Measurements from ENCODE around the gene PPIL6. TPM values are rescaled to one million over a fixed set of nuclear protein-coding genes. Genes with fewer than 3 reads are reported as not detected.

The PPIL6 gene
- total RNA-seq, 2 experiments from 2014 or later = 0.16 TPM; not detected in 1

DNA sequence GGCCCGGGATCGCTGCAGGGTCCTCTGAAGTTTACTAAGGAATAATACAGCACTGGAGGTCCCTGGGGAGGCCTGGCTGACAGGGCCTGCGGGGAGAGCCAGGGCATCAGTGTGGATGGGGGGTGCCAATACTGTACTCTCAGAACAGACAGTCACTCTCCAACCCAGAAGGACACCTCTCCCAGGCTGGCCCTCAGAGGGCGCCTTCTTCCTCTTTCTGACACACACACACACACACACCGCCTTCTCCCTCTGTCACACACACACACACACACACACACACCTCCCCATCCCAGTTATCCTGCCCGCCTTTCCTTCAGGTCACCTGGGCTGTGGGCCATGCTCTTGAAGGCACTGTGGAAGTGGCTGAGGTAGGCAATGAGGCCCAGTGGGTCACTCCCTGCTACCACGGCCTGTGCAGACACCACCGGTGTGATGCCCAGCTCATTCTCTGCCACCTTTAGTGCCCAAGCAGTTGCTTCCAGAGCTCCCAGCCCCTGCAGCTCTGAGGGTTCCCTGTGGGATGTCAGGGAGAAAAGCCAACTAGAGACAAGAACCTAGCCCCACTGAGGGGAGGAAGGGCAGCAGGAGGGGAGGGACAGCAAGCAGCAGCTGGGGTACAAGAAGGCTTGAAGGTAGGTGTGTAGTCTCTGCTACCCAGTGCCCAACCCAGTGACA lies 7.6 kb upstream of the PPIL6 start:
- no peak overlapping the region for H3K4me3 Mint-ChIP-seq
- POLR2A ChIA-PET = interaction anchor here (1.2 kb wide), 1 partner anchor 7 kb away, joined by 3 read pairs; the partner anchor contains the start of genes PPIL6 and SMPD2
- no peak for ATAC-seq
- H3K36me3 Mint-ChIP-seq (ENCODE audit: low read depth) = peaks cover 57% of the 10 kb centered on the region
- DNase-seq = peak; percentile 21
- no peaks in the 10 kb centered on the region for H3K27me3 Mint-ChIP-seq (ENCODE audit: low read depth)
- H3K9me3 Mint-ChIP-seq (ENCODE audit: insufficient read depth) = no peaks in the 10 kb centered on the region
- H3K4me1 Mint-ChIP-seq (ENCODE audit: low read depth) = peaks cover 59% of the 10 kb centered on the region
- CTCF ChIA-PET = no interaction called here
- peak overlapping the region; percentile 70 for H3K27ac Mint-ChIP-seq

DNA sequence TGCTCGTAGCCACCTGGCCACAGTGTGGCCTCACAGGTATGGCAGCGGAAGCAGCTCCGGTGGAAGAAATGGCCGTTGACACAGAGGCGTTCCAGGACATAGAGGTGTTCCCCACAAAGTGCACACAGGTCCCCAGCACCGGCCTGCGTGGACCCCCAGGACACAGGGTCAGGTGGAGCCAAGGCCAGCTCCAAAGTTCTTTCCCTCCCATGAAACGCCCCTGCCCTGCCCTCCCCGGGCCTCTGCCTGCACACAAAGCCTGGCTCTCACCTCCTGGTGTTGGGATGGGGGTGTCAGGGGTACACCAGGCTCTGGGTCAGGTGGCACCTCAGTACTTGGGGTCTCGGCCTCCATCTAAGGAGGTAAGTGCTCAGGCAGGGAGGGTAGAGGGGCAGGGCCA lies 6.7 kb upstream of the PPIL6 start:
- POLR2A ChIA-PET = no interaction called here
- ATAC-seq = no peak
- no peak overlapping the region for H3K27ac Mint-ChIP-seq

DNA sequence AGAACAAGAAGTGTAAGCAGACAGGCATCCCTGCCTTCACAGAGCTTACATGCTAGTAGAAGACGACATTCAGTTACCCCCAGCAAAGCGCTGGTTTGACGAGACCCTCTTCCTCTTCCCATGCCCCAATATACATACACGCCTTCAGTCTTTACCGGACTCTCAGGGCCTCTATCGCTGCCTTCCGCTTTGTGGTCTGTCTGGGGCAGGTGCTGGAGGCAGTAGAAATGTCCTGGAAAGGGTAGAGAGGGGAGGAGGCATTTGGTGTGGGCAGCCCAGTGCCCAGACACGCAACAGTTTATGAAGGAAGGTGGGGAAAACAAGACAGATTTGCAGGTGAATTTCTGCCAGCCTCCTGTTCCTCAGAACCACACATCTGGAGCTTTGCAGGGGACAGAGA lies 6.1 kb upstream of the PPIL6 start:
- Mint-ChIP-seq H3K36me3 (ENCODE audit: low read depth) (peaks cover 54% of the 10 kb centered on the region), H3K4me3 (no peak overlapping the region), H3K9me3 (ENCODE audit: insufficient read depth) (no peaks in the 10 kb centered on the region), H3K4me1 (ENCODE audit: low read depth) (peaks cover 59% of the 10 kb centered on the region), H3K27me3 (ENCODE audit: low read depth) (no peaks in the 10 kb centered on the region), H3K27ac (peak overlapping the region; percentile 18)
- ChIA-PET POLR2A (interaction anchor here (0.6 to 2.2 kb wide), 2 partner anchors 64 to 172 kb away, joined by 4 to 11 read pairs; partner anchors contain the start of gene CD164), CTCF (no interaction called here)
- ATAC-seq (no peak), DNase-seq (peak; percentile 17)

More for the DNA sequence above, 6.7 kb upstream of the PPIL6 start:
- peaks cover 58% of the 10 kb centered on the region for H3K36me3 Mint-ChIP-seq (ENCODE audit: low read depth)
- CTCF ChIA-PET = no interaction called here
- no peaks in the 10 kb centered on the region for H3K9me3 Mint-ChIP-seq (ENCODE audit: insufficient read depth)
- H3K27me3 Mint-ChIP-seq (ENCODE audit: low read depth) = no peaks in the 10 kb centered on the region
- no peak overlapping the region for H3K4me3 Mint-ChIP-seq
- DNase-seq = no peak
- peaks cover 59% of the 10 kb centered on the region for H3K4me1 Mint-ChIP-seq (ENCODE audit: low read depth)

DNA sequence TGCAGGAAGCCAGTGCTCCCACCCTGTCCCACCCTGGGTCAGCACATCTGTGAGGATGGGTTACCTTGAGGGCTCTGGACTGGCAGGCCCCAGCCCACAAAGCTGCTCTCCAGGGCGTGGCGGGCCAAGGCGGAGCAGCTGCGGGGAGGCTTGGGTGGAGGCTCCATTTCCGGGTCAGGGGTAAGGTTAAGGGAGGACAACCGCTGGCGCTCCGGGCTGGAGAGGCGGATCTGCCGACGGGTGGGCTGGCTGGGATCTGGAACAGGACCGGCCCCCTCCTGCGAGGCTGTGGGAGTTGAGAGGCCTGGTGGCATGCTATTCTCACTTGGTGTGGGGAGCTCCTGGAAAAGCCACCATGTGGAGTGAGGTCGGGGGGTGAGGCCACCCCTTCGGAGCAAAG lies 5.6 kb upstream of the PPIL6 start:
- CTCF ChIA-PET = no interaction called here
- DNase-seq = peak; percentile 18
- H3K27ac Mint-ChIP-seq = peak overlapping the region; percentile 18
- no peaks in the 10 kb centered on the region for H3K9me3 Mint-ChIP-seq (ENCODE audit: insufficient read depth)
- POLR2A ChIA-PET = interaction anchor here (0.6 to 2.2 kb wide), 2 partner anchors 64 to 173 kb away, joined by 4 to 11 read pairs; partner anchors contain the start of gene CD164
- H3K27me3 Mint-ChIP-seq (ENCODE audit: low read depth) = no peaks in the 10 kb centered on the region
- no peak overlapping the region for H3K4me3 Mint-ChIP-seq
- no peak for ATAC-seq
- peaks cover 63% of the 10 kb centered on the region for H3K4me1 Mint-ChIP-seq (ENCODE audit: low read depth)
- H3K36me3 Mint-ChIP-seq (ENCODE audit: low read depth) = peaks cover 53% of the 10 kb centered on the region

DNA sequence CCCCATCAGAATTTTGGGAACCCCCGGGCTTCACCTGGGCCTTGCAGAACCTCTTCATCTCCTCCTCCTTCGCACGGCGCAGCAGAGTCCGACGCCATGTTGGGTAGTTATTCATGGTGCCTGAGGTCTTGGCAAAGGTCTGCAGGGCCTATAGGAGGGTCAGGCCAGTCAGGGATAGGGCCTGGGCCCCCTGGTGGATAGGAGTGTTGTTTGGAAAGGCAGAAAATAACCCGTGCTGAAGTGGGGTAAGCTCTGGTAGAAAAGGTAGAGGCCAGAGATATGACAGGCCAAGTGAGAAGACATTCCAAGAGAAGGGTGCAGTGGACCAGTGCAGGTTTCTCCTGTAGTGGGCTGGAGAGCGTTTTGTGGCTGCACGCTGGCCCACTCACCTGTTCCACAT lies 5.0 kb upstream of the PPIL6 start:
- peak overlapping the region; percentile 46 for H3K27ac Mint-ChIP-seq
- CTCF ChIA-PET = interaction anchor here (1.5 to 2.3 kb wide), 2 partner anchors 63 to 258 kb away, joined by 4 to 7 read pairs; partner anchors contain the start of gene CD164
- H3K36me3 Mint-ChIP-seq (ENCODE audit: low read depth) = peaks cover 49% of the 10 kb centered on the region
- DNase-seq (no peak), ATAC-seq (no peak)
- no peak overlapping the region for H3K4me3 Mint-ChIP-seq
- peaks cover 58% of the 10 kb centered on the region for H3K4me1 Mint-ChIP-seq (ENCODE audit: low read depth)
- POLR2A ChIA-PET = interaction anchor here (0.5 to 5.7 kb wide), 4 partner anchors 9 to 68 kb away, joined by 3 to 72 read pairs (median 8); partner anchors contain the start of genes CD164 and MICAL1
- no peaks in the 10 kb centered on the region for H3K9me3 Mint-ChIP-seq (ENCODE audit: insufficient read depth)
- no peaks in the 10 kb centered on the region for H3K27me3 Mint-ChIP-seq (ENCODE audit: low read depth)

DNA sequence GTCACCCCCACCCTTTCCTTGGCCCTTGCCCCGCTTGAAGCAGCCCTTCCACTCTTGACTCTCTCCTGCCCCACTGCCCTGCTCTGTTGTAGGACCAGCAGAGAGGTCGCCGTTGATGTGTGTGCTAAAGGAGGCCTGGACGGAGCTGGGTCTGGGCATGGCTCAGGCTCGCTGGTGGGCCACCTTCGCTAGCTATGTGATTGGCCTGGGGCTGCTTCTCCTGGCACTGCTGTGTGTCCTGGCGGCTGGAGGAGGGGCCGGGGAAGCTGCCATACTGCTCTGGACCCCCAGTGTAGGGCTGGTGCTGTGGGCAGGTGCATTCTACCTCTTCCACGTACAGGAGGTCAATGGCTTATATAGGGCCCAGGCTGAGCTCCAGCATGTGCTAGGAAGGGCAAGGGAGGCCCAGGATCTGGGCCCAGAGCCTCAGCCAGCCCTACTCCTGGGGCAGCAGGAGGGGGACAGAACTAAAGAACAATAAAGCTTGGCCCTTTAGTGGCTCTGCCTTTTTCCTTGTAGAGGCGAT lies 3.1 kb upstream of the PPIL6 start:
- ChIA-PET CTCF (interaction anchor here (0.8 to 2.3 kb wide), 3 partner anchors 11 to 256 kb away, joined by 3 to 10 read pairs (median 7); partner anchors contain the start of gene CD164), POLR2A (interaction anchor here (0.8 to 5.7 kb wide), 6 partner anchors 11 to 72 kb away, joined by 3 to 72 read pairs (median 8); partner anchors contain the start of genes CD164, MICAL1 and ZBTB24)
- H3K27ac Mint-ChIP-seq = no peak overlapping the region
- DNase-seq (peak; percentile 18), ATAC-seq (no peak)
- H3K36me3 Mint-ChIP-seq (ENCODE audit: low read depth) = peaks cover 40% of the 10 kb centered on the region
- no peaks in the 10 kb centered on the region for H3K27me3 Mint-ChIP-seq (ENCODE audit: low read depth)
- H3K4me3 Mint-ChIP-seq = no peak overlapping the region
- H3K9me3 Mint-ChIP-seq (ENCODE audit: insufficient read depth) = no peaks in the 10 kb centered on the region
- peaks cover 41% of the 10 kb centered on the region for H3K4me1 Mint-ChIP-seq (ENCODE audit: low read depth)

DNA sequence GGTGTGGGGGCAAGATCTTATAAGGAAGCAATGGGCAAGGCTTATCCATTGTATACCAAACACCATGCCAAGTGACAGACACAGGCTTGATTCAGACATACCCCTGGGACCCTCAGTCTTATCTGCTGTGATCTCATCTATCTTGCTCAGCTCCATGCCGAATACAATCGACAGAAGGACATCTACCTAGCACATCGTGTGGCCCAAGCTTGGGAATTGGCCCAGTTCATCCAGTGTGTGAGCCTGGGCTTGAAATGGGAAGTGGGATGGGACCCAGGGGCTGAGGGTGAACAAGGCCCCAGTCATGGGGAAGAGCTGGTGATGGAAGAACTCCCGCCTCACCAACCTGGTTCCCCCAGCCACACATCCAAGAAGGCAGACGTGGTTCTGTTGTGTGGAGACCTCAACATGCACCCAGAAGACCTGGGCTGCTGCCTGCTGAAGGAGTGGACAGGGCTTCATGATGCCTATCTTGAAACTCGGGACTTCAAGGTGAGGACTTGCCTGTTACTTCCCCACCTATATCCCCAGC lies 2.0 kb upstream of the PPIL6 start:
- ATAC-seq (no peak), DNase-seq (no peak)
- ChIA-PET CTCF (interaction anchor here (0.8 to 2.9 kb wide), 9 partner anchors 11 to 263 kb away, joined by 3 to 24 read pairs (median 9); partner anchors contain the start of genes CD164 and MICAL1), POLR2A (interaction anchor here (0.8 to 5.7 kb wide), 9 partner anchors 8 to 207 kb away, joined by 3 to 72 read pairs (median 6); partner anchors contain the start of genes CD164, MICAL1 and ZBTB24)
- Mint-ChIP-seq H3K27ac (no peak overlapping the region), H3K4me3 (peak overlapping the region; percentile 90), H3K9me3 (ENCODE audit: insufficient read depth) (no peaks in the 10 kb centered on the region), H3K36me3 (ENCODE audit: low read depth) (peaks cover 35% of the 10 kb centered on the region), H3K4me1 (ENCODE audit: low read depth) (peaks cover 32% of the 10 kb centered on the region), H3K27me3 (ENCODE audit: low read depth) (no peaks in the 10 kb centered on the region)

DNA sequence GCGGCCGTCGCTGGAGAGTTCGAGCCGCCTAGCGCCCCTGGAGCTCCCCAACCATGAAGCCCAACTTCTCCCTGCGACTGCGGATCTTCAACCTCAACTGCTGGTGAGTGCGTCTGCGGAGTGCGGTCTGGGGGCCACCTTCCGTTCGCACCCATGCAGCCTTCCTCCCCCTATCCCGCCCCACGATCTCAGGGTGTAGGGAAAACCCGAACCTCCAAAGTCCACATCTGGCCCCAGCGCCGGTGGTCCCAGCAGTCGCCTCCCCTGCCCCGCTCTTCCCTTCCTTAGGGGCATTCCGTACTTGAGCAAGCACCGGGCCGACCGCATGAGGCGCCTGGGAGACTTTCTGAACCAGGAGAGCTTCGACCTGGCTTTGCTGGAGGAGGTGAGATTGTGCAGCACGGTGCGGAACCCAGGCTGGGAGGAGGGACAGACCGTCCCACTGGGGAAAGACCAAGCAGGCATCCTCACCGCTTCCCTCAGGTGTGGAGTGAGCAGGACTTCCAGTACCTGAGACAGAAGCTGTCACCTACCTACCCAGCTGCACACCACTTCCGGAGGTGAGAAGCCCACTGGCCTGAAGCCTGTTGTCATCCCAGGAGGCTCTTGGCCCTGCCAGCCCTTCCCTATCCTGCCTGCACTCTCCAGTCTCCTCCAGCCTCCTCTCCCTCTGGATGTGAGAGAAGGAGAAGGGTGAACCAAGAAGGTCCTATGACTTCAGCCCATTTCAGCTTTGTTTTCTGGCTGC lies 815 bp upstream of the PPIL6 start:
- CTCF ChIA-PET = interaction anchor here (0.9 to 2.9 kb wide), 11 partner anchors 10 to 264 kb away, joined by 3 to 24 read pairs (median 9); partner anchors contain the start of genes CD164 and MICAL1
- DNase-seq = peak; percentile 47

DNA sequence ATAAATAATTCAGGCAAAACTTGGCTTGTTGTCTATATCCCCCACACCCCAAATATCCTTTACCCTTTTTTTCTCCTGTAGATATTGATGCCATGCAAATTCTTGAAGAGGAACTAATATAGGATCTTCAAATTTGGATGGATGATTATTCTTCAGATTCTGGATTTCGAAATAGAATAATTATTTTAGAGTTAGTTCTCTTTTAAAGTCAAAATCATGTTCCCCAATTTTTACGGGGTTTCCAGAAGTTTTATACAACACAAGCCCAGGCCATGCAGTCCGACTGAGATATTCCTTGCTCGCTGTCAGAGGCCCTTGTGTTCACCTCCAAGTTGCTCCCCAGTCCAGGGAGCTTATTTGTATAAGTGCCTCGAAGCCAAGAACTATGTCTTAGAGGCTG lies 4.4 kb downstream of the PPIL6 start:
- Mint-ChIP-seq H3K27ac (no peak overlapping the region), H3K9me3 (ENCODE audit: insufficient read depth) (no peaks in the 10 kb centered on the region), H3K4me1 (ENCODE audit: low read depth) (peaks cover 3% of the 10 kb centered on the region), H3K27me3 (ENCODE audit: low read depth) (peaks cover 18% of the 10 kb centered on the region), H3K36me3 (ENCODE audit: low read depth) (no peaks in the 10 kb centered on the region), H3K4me3 (no peak overlapping the region)
- ATAC-seq (no peak), DNase-seq (no peak)
- ChIA-PET CTCF (interaction anchor here (1.1 to 1.3 kb wide), 3 partner anchors 51 to 250 kb away, joined by 3 to 4 read pairs (median 4); no protein-coding TSS in a partner anchor), POLR2A (interaction anchor here (1.2 kb wide), 1 partner anchor 62 kb away, joined by 3 read pairs; no protein-coding TSS in a partner anchor)

More for the DNA sequence above, 815 bp upstream of the PPIL6 start:
- POLR2A ChIA-PET = interaction anchor here (0.6 to 5.7 kb wide), 12 partner anchors 7 to 539 kb away, joined by 3 to 72 read pairs (median 5); partner anchors contain the start of genes CD164, CEP57L1, MICAL1 and ZBTB24
- no peaks in the 10 kb centered on the region for H3K9me3 Mint-ChIP-seq (ENCODE audit: insufficient read depth)
- ATAC-seq = peak; percentile 24
- no peaks in the 10 kb centered on the region for H3K27me3 Mint-ChIP-seq (ENCODE audit: low read depth)
- H3K27ac Mint-ChIP-seq = peak overlapping the region; percentile 82
- H3K36me3 Mint-ChIP-seq (ENCODE audit: low read depth) = peaks cover 30% of the 10 kb centered on the region
- peaks cover 29% of the 10 kb centered on the region for H3K4me1 Mint-ChIP-seq (ENCODE audit: low read depth)
- H3K4me3 Mint-ChIP-seq = peak overlapping the region; percentile 90

DNA sequence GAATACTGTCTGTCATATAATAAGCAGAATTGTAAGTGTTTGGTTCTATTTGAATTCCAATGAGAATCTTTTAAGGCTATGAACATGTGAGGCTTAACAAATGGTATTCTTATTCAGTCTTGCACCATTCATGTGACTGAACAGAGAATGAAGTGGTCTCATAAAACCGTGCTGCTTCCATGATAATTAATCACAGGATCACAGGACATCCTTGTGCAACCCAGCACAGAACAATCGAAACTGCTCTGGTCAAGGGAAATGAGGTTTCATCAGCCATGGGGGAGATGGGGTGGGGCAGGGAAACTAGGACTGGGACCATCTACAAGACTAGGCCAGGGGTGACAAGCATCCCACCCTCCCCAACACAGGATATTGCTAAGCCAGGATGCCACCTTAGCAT lies 6.0 kb downstream of the PPIL6 start:
- no peak overlapping the region for H3K27ac Mint-ChIP-seq
- ATAC-seq (no peak), DNase-seq (no peak)
- POLR2A ChIA-PET = no interaction called here
- no peak overlapping the region for H3K4me3 Mint-ChIP-seq
- H3K36me3 Mint-ChIP-seq (ENCODE audit: low read depth) = no peaks in the 10 kb centered on the region
- H3K27me3 Mint-ChIP-seq (ENCODE audit: low read depth) = peaks cover 23% of the 10 kb centered on the region
- no peaks in the 10 kb centered on the region for H3K9me3 Mint-ChIP-seq (ENCODE audit: insufficient read depth)
- CTCF ChIA-PET = interaction anchor here (1.3 kb wide), 1 partner anchor 246 kb away, joined by 4 read pairs; no protein-coding TSS in a partner anchor
- H3K4me1 Mint-ChIP-seq (ENCODE audit: low read depth) = no peaks in the 10 kb centered on the region

DNA sequence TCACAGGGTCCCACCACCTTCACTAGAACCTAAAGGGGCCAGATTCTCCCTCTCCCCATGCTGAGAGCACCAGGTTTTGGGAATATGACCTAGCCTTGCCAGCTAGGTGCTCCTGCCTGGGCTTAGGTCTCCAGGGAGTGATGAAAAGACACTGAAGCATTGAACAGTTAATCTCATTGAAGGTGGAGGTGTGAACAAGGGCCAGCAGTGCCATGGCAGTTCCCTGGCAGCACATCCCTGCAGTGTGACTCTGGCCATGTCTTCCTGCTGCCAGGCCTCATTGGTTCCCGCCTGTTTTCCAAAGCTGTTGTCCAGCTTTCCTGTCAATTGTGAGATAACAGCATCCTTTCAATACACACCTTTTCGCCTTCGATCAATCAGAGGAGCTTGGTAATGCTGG lies 10.9 kb downstream of the PPIL6 start:
- no peaks in the 10 kb centered on the region for H3K9me3 Mint-ChIP-seq (ENCODE audit: insufficient read depth)
- no peak overlapping the region for H3K27ac Mint-ChIP-seq
- no peak overlapping the region for H3K4me3 Mint-ChIP-seq
- peaks cover 2% of the 10 kb centered on the region for H3K4me1 Mint-ChIP-seq (ENCODE audit: low read depth)
- H3K27me3 Mint-ChIP-seq (ENCODE audit: low read depth) = peaks cover 27% of the 10 kb centered on the region
- no peaks in the 10 kb centered on the region for H3K36me3 Mint-ChIP-seq (ENCODE audit: low read depth)
- ChIA-PET CTCF (interaction anchor here (2.8 kb wide), 1 partner anchor 241 kb away, joined by 9 read pairs; no protein-coding TSS in a partner anchor), POLR2A (no interaction called here)
- ATAC-seq (no peak), DNase-seq (peak; percentile 14)

All from activated CD8-positive, alpha-beta T cell treated with anti-CD3 and anti-CD28 coated beads, Interleukin-2, amount 10 ng/mL, durations not matched to agents 7 days and 5 days (primary cell).